ENCODE measurements around the gene AP2M1.

GRCh38 chr3:184189421-184189820 is 14.8 kb downstream of the AP2M1 start:
- TF ChIP-seq, protein P1, sequence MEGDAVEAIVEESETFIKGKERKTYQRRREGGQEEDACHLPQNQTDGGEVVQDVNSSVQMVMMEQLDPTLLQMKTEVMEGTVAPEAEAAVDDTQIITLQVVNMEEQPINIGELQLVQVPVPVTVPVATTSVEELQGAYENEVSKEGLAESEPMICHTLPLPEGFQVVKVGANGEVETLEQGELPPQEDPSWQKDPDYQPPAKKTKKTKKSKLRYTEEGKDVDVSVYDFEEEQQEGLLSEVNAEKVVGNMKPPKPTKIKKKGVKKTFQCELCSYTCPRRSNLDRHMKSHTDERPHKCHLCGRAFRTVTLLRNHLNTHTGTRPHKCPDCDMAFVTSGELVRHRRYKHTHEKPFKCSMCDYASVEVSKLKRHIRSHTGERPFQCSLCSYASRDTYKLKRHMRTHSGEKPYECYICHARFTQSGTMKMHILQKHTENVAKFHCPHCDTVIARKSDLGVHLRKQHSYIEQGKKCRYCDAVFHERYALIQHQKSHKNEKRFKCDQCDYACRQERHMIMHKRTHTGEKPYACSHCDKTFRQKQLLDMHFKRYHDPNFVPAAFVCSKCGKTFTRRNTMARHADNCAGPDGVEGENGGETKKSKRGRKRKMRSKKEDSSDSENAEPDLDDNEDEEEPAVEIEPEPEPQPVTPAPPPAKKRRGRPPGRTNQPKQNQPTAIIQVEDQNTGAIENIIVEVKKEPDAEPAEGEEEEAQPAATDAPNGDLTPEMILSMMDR (IDR thresholded peaks at IDR 0.05; ENCODE audit: low read depth, low read length, missing input control), result no peak
- TF ChIP-seq JUND (IDR thresholded peaks at IDR 0.05) (no peak), HNF4G (IDR thresholded peaks at IDR 0.05) (no peak), YY1 (IDR thresholded peaks at IDR 0.05) (no peak), EGR1 (IDR thresholded peaks at IDR 0.05; ENCODE audit: low read depth in 2 of 2) (no peak), GABPA (IDR thresholded peaks at IDR 0.05 in 1 of 2, conservative IDR thresholded peaks at IDR 0.05 in 1 of 2) (no peak)
